DMS153 treated with DMSO at 0.1 percent for 48 hours (cell line): ENCODE data around the gene GRPEL2.
"Not testable (repeated sequence)": the region's sequence is repeated elsewhere in the genome, so short reads cannot be mapped to it uniquely, and the experiment has no call there.

Source experiments
- DNase-seq: peaks from one replicate; lab custom pipeline; 2025; ENCODE audit not compliant: unreplicated experiment; lab: John Stamatoyannopoulos, UW

The GRPEL2 gene

GRCh38 chr5:149392718-149393117, 47.4 kb downstream of the GRPEL2 start:
- DNase-seq, result no peak

DNA sequence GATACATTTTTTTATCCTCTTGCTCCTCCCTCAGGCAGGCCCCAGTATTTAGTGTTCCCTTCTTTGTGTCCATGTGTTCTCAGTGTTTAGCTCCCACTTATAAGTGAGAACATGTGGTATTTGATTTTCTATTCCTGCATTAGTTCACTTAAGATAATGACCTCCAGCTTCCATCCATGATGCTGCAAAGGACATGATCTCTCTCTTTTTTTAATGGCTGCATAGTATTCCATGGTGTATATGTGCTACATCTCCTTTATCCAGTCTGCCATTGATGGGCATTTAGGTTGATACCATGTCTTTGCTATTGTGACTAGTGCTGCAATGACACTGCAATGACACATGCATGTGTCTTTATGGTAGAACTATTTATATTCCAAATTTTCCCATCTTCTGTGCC, 49.7 kb downstream of the GRPEL2 start:
- DNase-seq, result not testable (repeated sequence)

GRCh38 chr5:149397530-149397929, 52.2 kb downstream of the GRPEL2 start:
- DNase-seq, result no peak

GRCh38 chr5:149398747-149399266, 53.5 kb downstream of the GRPEL2 start:
- not testable (repeated sequence) for DNase-seq

GRCh38 chr5:149399775-149400174, 54.5 kb downstream of the GRPEL2 start:
- DNase-seq, result no peak

DNA sequence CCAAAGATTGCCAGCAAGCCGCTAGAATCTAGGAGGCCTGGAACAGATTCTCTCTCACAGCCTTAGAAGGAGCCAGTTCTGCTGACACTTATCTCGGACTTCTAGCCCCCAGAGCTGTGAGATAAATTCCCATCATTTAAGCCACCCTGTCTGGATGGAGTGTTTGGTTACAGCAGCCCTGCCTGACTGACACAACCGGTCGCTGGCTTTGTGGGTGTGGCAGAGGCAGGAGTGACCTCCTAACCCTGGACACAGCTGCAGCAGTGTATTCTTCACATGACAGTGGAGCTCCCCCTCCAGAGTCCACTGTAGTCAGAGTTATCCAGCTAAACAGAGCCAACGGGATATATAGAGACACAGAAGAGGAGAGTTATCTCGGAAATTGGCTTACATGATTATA, 55.0 kb downstream of the GRPEL2 start:
- no peak for DNase-seq

- DNase-seq, result no peak
These were observed 55.8 kb downstream of the GRPEL2 start for GRCh38 chr5:149401051-149401450.

DNA sequence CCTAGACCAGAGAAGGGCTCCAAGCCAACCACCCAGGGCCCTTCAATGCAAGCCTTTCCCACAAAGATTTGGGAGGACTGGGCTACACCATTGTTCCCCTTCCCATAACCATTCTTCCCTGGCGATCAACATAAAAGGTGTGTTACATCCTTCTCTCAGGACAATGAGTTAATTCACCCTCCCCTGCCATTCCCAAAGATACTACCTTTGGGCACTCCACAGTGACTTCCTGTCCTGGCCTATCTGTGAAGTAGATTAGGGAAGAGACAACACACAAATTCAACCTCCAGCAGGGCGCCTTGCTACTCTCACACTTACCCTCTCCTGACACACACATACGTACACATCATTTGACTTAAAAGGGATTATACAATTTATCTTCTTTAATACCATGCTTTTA, 57.0 kb downstream of the GRPEL2 start:
- DNase-seq, result no peak
